LHCN-M2 (cell line): ENCODE measurements around the gene ATF7. TPM values are rescaled to one million over a fixed set of nuclear protein-coding genes. Genes with fewer than 3 reads are reported as not detected.

Experiments
- DNase-seq: peaks from one replicate; pipeline ENCODE4 v3.0.0-alpha.2; 2012; ENCODE audit warnings: low read depth
- total RNA-seq: library from RNA; depleted of rRNA; stranded (reverse); fragments of >200 nt; gene quantifications from 2 replicates; pipeline ENCODE4 v1.2.3, GENCODE V29; 2014

ATF7 gene
- total RNA-seq, 1 experiment from 2014 or later, result 14.2 TPM

DNA sequence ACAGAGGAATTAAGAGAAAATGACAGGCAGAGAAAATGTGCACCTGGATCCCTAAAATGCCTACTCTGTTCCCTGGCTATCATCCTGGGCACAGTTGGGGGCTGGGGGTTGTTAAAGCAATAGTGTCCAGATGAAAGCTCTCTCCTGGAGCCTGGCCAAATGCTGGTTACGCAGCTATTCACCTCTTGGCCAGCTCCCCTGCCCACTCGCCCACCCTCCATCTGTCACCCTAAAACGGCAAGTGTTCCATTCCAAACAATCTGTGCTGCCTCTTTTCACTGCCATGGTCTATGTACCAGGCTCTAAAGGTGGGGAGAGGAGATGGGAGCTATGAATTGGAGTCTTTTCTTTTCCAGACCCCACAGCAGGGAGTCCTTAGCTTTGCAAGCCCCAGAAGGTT, 94.2 kb downstream of the ATF7 start:
- DNase-seq, result no peak

DNA sequence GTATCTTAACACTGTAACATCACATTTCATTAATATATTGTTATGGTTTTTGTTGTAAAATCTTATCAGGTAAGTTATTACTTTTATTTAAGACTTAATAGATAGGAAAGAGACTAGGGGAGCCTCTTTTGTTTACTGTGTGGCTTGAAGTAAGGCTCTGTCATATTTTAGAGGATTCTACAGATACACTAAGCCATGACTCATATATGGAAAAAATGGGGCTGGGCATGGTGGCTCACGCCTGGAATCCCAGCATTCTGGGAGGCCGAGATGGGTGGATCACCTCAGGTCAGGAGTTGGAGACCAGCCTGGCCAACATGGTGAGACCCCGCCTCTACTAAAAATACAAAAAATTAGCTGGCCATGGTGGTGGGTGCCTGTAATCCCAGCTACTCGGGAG, 95.3 kb downstream of the ATF7 start:
- peak; percentile 56 for DNase-seq

DNA sequence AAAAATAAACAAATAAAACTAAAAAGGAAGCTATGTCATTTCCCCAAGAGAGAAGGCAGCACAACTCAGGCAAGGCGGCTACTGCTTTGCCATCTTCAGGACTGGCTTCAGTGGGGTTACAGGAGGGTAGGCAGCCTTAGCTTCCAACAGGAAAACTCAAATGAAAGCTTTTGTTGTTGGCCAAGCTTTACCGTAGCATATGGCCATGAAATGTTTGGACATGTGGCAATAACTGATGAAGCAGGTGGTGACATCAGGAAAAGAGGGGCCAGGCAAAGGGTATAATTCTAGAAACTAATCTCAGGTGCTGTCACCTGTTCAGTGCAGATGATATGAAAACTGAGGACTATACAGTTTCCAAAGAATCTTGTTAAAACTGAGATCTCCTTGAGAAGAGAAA, 96.1 kb downstream of the ATF7 start:
- no peak for DNase-seq

DNA sequence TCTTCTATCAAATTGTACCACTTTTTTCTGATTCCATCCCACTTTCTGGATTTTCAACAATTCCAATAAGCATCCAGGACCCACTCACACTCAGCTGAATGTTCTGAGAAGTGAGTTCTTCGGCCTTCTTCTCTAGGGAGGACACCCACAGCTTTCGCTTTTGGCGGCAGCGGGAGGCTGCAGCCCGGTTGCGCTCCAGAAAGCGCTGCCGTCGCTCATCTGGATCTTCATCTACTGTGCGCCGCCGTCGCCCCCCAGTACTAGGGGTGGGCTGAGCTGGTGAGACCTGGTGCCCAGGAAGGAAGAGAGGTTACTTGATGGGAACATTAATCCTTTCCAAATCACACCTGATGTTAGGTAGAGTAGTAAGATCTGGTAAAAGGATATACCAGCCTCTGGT, 101.7 kb downstream of the ATF7 start:
- DNase-seq, result no peak

DNA sequence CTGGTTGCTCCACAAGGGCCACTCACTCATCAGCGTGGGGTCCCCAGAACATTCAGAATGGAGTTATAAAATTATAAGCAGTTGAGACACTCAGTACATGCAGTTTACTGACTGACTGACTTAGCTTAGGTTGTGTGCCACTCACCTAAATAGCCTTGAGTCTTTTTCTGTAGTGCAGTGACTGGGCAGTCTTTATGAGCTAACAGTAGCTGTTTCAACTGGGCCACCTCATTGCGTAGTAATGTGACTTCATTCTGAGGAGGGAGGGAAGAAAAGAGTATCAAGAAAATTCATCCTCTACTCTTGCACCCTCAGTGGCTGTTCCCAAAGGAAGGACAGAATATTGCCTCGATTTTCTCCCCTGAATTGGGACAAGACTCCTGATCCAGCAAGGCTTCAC, 103.1 kb downstream of the ATF7 start:
- DNase-seq, result no peak

DNA sequence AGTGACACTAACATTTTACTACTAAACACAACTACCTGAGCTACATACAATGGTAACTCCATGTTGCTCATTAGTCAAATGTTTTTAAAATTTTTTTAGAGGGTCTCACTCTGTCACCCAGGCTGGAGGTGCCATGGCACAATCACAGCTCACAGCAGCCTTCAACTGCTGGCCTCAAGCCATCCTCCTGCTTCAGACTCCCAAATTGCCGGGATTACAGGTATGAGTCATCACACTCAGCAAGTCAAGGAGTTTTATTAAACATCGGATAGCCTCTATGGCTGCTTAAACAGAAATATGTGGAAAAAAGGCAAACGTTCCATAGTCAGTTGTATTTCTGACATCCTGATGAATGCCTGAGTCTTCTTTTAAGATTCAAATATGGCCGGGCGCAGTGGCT, 107.8 kb downstream of the ATF7 start:
- no peak for DNase-seq

GRCh38 chr12:53516758-53517455, 109.3 kb downstream of the ATF7 start:
- no peak for DNase-seq

DNA sequence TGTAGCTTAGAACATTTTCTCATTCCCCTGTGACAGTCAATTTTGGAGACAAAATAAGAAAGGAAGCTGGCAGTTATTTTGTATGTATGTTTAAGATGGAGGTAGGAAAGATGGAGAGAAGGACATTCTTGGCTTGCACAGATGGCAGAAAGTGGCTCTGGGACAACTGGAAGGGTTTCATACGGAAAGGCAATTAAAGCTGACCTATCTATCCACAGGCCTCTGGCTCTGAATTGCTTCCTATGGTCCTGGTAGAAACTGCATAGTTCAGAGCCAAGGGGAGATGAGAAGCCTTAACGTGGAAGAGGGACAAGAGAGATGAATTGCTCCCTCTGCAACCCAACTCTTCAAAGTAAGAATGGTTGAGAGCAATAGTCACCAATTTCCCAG, 110.9 kb downstream of the ATF7 start:
- DNase-seq, result no peak

GRCh38 chr12:53514628-53515290, 111.4 kb downstream of the ATF7 start:
- no peak for DNase-seq

GRCh38 chr12:53513712-53514410, 112.3 kb downstream of the ATF7 start:
- no peak for DNase-seq

- DNase-seq, result no peak
Observed at GRCh38 chr12:53510181-53510812, 115.9 kb downstream of the ATF7 start.

- DNase-seq, result peak; percentile 71
Observed at GRCh38 chr12:53508534-53509170, 117.5 kb downstream of the ATF7 start.

- no peak for DNase-seq
Observed at GRCh38 chr12:53507603-53507885, 118.6 kb downstream of the ATF7 start.

DNA sequence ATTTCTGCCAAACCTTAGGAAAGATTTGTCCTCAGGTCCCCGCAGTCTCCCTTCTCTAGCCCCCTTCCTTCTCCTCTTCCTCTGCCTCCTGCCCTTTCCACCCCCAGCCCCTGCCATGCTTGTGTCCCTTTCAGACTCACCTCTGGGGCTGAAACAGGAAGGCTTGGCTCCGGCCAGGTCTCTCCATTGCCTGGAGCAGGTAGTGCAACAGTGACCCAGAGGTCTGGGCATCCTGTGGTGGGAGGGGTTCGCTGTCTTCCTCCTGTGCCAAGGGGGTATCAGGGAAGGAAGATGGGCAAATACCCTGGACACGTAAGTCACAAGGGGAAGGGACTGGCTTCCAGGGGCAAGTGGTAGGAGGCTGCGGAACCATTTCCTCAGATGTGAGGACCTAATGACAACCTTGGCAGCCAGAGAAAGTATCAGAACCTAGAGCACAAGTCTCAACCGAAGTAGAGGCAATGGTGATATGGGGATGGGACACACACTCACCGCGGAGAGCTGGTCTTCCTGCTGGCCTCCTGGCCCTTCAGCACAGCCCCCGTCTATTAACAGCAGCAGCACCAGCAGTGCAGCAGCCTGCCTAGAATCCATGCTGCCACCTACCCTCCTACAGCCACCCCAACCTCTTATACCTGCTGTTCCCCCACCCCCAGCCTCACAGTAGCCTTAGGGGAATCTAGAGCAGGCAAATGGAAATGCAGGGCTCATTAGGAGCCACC, 119.1 kb downstream of the ATF7 start, which contains the start of gene NPFF:
NPFF (minus strand) TSS at position 604 of the 722 bp plus-strand sequence; CDS start at position 594, 10 bp downstream.
- no peak for DNase-seq

GRCh38 chr12:53506450-53506785, 119.8 kb downstream of the ATF7 start:
- no peak for DNase-seq

DNA sequence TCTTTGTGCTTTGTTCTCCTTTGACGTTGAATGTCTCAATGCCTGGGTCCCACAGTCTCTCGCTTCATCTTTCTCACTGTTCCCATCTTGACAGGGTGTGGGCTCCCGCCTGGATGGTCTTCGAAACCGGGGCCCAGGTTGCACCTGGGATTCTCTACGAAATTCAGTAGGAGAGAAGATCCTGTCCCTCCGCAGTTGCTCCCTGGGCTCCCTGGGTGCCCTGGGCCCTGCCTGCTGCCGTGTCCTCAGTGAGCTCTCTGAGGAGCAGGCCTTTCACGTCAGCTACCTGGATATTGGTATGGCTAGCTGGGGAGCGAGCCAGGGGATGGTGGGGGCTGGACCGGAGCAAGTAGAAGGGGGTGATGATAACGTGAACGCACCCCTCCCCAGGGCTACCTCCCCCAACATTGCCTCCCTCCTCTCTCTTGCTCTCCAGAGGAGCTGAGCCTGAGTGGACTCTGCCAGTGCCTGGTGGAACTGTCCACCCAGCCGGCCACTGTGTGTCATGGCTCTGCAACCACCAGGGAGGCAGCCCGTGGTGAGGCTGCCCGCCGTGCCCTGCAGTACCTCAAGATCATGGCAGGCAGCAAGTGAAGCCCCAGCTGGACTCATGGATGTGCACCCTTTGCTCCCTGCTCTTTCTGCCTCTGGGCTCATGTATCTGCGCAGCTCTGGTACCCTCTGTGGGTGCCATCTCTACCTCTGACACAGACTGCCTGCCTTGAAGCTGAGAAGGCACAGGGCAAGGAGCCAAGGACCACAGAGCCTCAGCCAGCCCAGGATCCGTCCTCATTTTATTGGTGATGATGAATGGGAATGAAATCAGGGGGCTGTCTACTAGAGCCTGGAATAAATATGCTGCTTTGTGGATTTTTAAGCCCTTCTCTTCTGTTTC, 120.4 kb downstream of the ATF7 start:
- DNase-seq, result peak; percentile 44

GRCh38 chr12:53505086-53505485, 121.1 kb downstream of the ATF7 start:
- DNase-seq, result peak; percentile 86

DNA sequence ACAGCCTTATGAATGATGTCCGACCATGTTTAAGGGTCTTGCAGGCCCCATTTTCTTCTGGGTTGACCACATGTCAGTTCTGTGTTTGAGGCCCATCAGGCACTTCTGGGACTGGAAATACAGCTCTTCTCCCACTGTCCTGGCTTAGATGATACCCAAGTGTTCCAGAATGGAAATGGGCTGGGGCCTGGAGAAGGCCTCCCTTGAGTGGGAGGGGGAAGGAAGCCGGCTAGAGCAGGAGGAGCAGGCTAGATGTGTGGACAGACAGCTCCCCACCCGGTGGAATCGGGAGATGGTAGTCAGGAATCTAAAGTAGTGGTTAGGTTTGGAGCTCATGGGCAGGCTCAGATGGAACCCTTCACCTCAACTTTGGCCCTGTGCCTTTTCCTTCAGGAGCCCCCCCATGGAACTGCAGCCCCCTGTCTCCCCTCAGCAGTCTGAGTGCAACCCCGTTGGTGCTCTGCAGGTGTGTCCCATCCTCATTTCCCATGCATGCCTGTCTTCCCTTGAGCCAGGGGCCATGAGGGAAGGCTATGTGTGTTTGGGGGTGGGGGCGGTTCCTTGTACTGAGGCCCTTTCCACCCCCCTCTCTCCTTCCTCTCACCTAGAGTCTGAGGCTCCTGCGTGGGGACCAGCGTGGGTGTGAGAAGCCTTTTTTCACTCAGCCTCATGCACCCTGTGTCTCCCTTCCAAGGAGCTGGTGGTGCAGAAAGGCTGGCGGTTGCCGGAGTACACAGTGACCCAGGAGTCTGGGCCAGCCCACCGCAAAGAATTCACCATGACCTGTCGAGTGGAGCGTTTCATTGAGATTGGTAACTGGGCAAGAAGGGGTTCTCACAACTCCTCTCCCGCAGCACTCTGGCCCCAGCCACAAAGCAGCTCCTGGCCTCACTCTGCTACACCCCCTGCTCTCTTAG, 121.9 kb downstream of the ATF7 start:
- no peak for DNase-seq
